Transverse colon (tissue), 4 donors: ENCODE data around the gene ZC2HC1C. TPM values are rescaled to one million over a fixed set of nuclear protein-coding genes. Genes with fewer than 3 reads are reported as not detected.
A peak's percentile ranks its signal among the peaks of the same experiment; 100 is the strongest.
"Not testable (repeated sequence)": the region's sequence is repeated elsewhere in the genome, so short reads cannot be mapped to it uniquely, and the experiment has no call there.

ENCODE experiments used
- DNase-seq: peaks from one replicate; pipeline ENCODE4 v3.0.0-alpha.2; 2019
- H3K27ac ChIP-seq, 4 donors: fragments of 200-600 bp; sonication (generic); 2 replicates each; pipeline ENCODE4 v1.5.1; 2016 to 2018; ENCODE audit warnings: inconsistent platforms in 4 of 4
- H3K27me3 ChIP-seq: fragments of 200-600 bp; sonication (generic); 2 replicates; pipeline ENCODE4 v1.5.1; 2017; ENCODE audit warnings: inconsistent platforms
- H3K36me3 ChIP-seq, 4 donors: fragments of 200-600 bp; sonication (generic); 2 replicates each; pipeline ENCODE4 v1.5.1; 2017 to 2019; ENCODE audit warnings: inconsistent platforms in 4 of 4
- H3K4me1 ChIP-seq, 4 donors: fragments of 200-600 bp; sonication (generic); 2 replicates each; pipeline ENCODE4 v1.5.1; 2017 to 2020; ENCODE audit warnings: inconsistent platforms in 4 of 4
- H3K4me3 ChIP-seq, 4 donors: fragments of 200-600 bp; sonication (generic); 1 replicate in 1 of 4; 2 replicates in 3 of 4; pipeline versions ENCODE4 v1.5.1 to v1.6.1; 2017 to 2019; ENCODE audit warnings: inconsistent platforms in 4 of 4
- H3K9me3 ChIP-seq, 2 donors: fragments of 200-600 bp; sonication (generic); 2 replicates each; pipeline ENCODE4 v1.5.1; 2017 to 2019; ENCODE audit warnings: inconsistent platforms in 2 of 2
- EP300 ChIP-seq: sonication (generic); formaldehyde crosslinking; IDR thresholded peaks from one replicate; pipeline ENCODE4 v1.6.1; 2017; ENCODE audit warnings: antibody characterized with exemption, low read depth
- POLR2A ChIP-seq: fragments of 450-650 bp; IDR thresholded peaks from one replicate; pipeline ENCODE4 v1.6.1; 2016; ENCODE audit warnings: antibody characterized with exemption, mild to moderate bottlenecking, moderate library complexity
- POLR2AphosphoS5 ChIP-seq, 3 donors: sonication (generic); formaldehyde crosslinking; IDR thresholded peaks; one replicate each; pipeline ENCODE4 v1.6.1; 2016; ENCODE audit warnings: antibody characterized with exemption in 3 of 3
- WGBS, 2 donors: methylation state at CpG; one replicate each; pipeline ENCODE4 v1.1.5; 2018; ENCODE audit warnings: low coverage in 1 of 2; 5-methylcytosine and 5-hydroxymethylcytosine counted together
- in situ Hi-C, 4 donors: fragments of 200-750 bp; cut with MboI; loops; one replicate each; pipeline versions ENCODE4 v1.15.0 to v1.15.1; 2017; ENCODE audit warnings: low sequenced_read_pairs in 3 of 4, low pct_ligation_motif_present in 1 of 4, low pct_unique_long_range_greater_than_20kb in 1 of 4
- intact Hi-C: fragments of 100-400 bp; cut with DNase I; formaldehyde crosslinking; loops from one replicate; pipeline ENCODE4 v1.15.1; 2023; ENCODE audit warnings: low total_unique reads
- total RNA-seq, 4 donors: library from RNA; depleted of rRNA; stranded (reverse); fragments of >200 nt; gene quantifications; one replicate each; pipeline ENCODE4 v1.1.0, GENCODE V29; 2016
- TF ChIP-seq, protein P1 (sequence below), 5 experiments: fragments of 200-600 bp in 3 of 5; fragments of 450-650 bp in 2 of 5; sonication (generic) in 3 of 5; IDR thresholded peaks; 1 replicate in 2 of 5; 2 replicates in 3 of 5; pipeline ENCODE4 v1.5.1; 2016 to 2017; ENCODE audit warnings: antibody characterized with exemption in 5 of 5, inconsistent platforms in 3 of 5, mild to moderate bottlenecking in 2 of 5, moderate library complexity in 1 of 5

ZC2HC1C gene
- total RNA-seq, 4 donors from 2014 or later: 7.5 to 40.0 (median 8.1) TPM; not detected in 1

DNA sequence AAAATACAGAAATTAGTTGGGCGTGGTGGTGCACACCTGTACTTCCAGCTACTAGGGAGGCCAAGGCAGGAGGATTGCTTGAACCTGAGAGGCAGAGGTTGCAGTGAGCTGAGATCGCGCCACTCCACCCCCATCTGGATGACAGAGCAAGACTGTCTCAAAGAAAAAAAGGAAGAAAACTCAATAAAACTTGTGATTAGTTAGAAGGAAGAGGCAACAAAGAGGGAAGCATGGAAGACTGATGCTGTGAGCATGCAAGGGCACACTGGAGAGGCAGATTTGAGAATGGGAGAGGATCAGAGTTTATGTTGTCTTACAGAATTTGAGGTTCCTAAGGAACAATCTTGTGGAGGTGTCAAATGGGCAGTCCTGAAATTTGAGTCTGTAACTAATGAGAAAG, 2.8 kb upstream of the ZC2HC1C start:
- WGBS, 2 donors: 90 to 100% methylated on average over 1 to 3 of the region's 3 CpGs
- in situ Hi-C loops: no loop called here

DNA sequence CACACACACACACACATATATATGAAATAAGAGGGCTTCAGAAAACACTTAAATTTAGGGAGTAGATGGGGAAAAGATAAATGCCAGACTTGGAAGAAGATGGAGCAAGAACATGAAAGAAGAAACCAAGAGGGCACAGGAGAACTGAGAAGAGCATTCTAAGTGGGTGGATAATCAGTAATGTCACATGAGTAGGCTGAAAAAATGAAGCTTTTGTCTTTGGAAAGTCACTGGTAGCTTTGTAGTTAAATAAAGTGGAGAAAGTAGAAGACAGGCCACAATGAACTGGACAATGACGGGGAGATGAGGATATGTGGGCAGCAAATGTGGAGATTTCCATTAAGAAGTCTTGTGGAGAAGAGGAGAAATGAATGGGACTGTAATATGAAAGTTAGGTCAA, 2.2 kb upstream of the ZC2HC1C start:
- no peaks in the 10 kb centered on the region for H3K27me3 ChIP-seq
- peak overlapping the region in 1 of 4 donors; percentile 95 for H3K27ac ChIP-seq
- TF ChIP-seq POLR2A (no peak), POLR2AphosphoS5 (IDR thresholded peaks at IDR 0.05) (no peak), EP300 (no peak)
- TF ChIP-seq, protein P1, sequence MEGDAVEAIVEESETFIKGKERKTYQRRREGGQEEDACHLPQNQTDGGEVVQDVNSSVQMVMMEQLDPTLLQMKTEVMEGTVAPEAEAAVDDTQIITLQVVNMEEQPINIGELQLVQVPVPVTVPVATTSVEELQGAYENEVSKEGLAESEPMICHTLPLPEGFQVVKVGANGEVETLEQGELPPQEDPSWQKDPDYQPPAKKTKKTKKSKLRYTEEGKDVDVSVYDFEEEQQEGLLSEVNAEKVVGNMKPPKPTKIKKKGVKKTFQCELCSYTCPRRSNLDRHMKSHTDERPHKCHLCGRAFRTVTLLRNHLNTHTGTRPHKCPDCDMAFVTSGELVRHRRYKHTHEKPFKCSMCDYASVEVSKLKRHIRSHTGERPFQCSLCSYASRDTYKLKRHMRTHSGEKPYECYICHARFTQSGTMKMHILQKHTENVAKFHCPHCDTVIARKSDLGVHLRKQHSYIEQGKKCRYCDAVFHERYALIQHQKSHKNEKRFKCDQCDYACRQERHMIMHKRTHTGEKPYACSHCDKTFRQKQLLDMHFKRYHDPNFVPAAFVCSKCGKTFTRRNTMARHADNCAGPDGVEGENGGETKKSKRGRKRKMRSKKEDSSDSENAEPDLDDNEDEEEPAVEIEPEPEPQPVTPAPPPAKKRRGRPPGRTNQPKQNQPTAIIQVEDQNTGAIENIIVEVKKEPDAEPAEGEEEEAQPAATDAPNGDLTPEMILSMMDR (IDR thresholded peaks at IDR 0.05): no peak
- no peak for DNase-seq
- H3K36me3 ChIP-seq: no peaks in the 10 kb centered on the region
- in situ Hi-C loops (no loop called here), intact Hi-C loops (no loop called here)
- no peak overlapping the region for H3K4me3 ChIP-seq
- H3K9me3 ChIP-seq: no peaks in the 10 kb centered on the region
- peaks cover 13 to 49% (median 29%) of the 10 kb centered on the region in 4 donors for H3K4me1 ChIP-seq
- 91 to 94% methylated on average over 1 of the region's 1 CpG for WGBS, 2 donors

More for the DNA sequence above, 2.8 kb upstream of the ZC2HC1C start:
- peaks cover 13 to 49% (median 28%) of the 10 kb centered on the region in 4 donors for H3K4me1 ChIP-seq
- intact Hi-C loops: no loop called here
- DNase-seq: no peak
- H3K4me3 ChIP-seq: no peak overlapping the region
- no peak for TF ChIP-seq EP300
- TF ChIP-seq, protein P1 (IDR thresholded peaks at IDR 0.05): no peak
- no peak for TF ChIP-seq POLR2A
- no peak for TF ChIP-seq POLR2AphosphoS5 (IDR thresholded peaks at IDR 0.05)
- no peaks in the 10 kb centered on the region for H3K36me3 ChIP-seq
- no peaks in the 10 kb centered on the region for H3K27me3 ChIP-seq
- H3K9me3 ChIP-seq: no peaks in the 10 kb centered on the region
- no peak overlapping the region for H3K27ac ChIP-seq

DNA sequence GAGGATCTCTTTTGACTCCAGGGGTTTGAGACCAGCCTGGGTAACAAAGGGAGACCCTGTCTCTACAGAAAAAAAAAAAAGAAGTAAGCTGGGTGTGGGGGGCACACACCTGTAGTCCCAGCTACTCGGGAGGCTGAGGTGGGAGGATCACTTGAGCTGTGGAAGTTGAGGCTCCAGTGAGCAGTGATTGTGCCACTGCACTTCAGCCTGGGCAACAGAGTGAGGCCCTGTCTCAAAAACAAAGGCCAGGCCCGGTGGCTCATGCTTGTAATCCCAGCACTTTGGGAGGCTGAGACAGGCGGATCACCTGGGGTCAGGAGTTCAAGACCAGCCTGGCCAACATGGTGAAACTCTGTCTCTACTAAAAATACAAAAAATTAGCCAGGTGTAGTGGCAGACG, 1.7 kb upstream of the ZC2HC1C start:
- H3K9me3 ChIP-seq, H3K27me3 ChIP-seq, intact Hi-C loops, in situ Hi-C loops, H3K36me3 ChIP-seq, DNase-seq: not testable (repeated sequence)
- H3K4me3 ChIP-seq: peak overlapping the region in 1 of 4 donors; percentile 66
- H3K4me1 ChIP-seq: peaks cover 13 to 47% (median 30%) of the 10 kb centered on the region in 4 donors
- 77 to 80% methylated on average over 4 of the region's 4 CpGs for WGBS, 2 donors
- peak overlapping the region; percentile 90 to 95 (median 94) for H3K27ac ChIP-seq

DNA sequence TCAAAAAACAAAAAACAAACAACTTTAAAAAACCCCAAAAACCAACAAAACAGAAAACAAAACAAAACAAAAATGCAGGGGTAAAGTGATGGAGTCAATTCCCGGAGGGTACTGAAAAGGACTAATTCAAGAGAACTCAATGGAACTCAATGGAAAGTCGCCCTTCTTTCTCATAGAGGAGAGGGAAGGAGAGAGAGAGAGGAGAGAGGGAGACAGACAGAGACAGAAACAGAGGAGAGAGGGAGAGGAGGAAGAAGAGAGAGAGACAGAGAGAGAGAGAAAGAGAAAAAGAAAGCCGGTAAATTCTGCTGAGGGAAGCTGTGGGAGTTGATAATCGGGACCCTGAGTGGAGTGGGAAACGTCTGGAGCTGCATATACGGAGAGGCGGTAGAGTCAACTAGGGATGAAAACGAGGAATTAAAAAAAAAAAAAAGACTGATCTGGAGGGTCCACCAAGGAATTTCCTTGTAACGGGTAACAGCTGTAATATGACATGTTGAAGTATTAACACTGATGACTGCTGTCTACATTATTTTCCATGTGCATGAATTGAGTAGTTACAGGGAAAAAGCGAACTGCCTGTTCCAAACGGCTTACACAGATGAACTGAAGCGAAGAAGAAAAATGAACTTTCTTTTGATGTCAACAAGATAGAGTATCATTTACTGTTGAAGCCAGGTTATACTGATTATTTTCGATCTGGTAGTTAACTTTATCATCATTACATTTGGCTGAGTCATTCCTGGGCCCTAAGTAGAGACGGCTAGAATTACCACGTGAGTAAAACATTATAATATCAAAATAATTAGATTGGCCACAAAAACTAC, 934 bp upstream of the ZC2HC1C start:
- Histone ChIP-seq H3K4me1 (peaks cover 9 to 39% (median 23%) of the 10 kb centered on the region in 4 donors), H3K27me3 (no peaks in the 10 kb centered on the region), H3K9me3 (no peaks in the 10 kb centered on the region), H3K36me3 (no peaks in the 10 kb centered on the region), H3K4me3 (peak overlapping the region; percentile 27 to 66 (median 40)), H3K27ac (peak overlapping the region; percentile 90 to 95 (median 94))
- in situ Hi-C loops: no loop called here
- TF ChIP-seq POLR2AphosphoS5 (IDR thresholded peaks at IDR 0.05) (no peak), POLR2A (no peak), EP300 (no peak)
- TF ChIP-seq, protein P1 (IDR thresholded peaks at IDR 0.05): no peak
- 18 to 25% methylated on average over 15 of the region's 15 CpGs for WGBS, 2 donors
- no peak for DNase-seq
- intact Hi-C loops: no loop called here
